K562 treated with DMSO at 1 percent for 24 hours (cell line): Measurements from ENCODE around the gene ABHD5. TPM values are rescaled to one million over a fixed set of nuclear protein-coding genes. Genes with fewer than 3 reads are reported as not detected.

Source experiments
- total RNA-seq: library from RNA; unstranded; fragments of 300-600 nt; gene quantifications from 2 replicates; pipeline ENCODE4 v1.2.3, GENCODE V29; 2022; ENCODE audit warnings: low read depth; ENCODE audit not compliant: insufficient read depth

Gene ABHD5
- total RNA-seq: 18.7 and 24.4 TPM in 2 replicates

GRCh38 chr3:43690400-43691119 lies at the start of gene ABHD5:
Gene ABHD5 (plus strand): TSS chr3:43690938. CDS start chr3:43690993, 55 bp downstream.

Other genes with a start within 250 kb of the ABHD5 start
- 34.4 and 43.1 TPM in 2 replicates for gene ANO10, start 68.9 kb upstream of the ABHD5 start, total RNA-seq